HepG2 (cell line): ENCODE results near the gene ANKS3. TPM values are rescaled to one million over a fixed set of nuclear protein-coding genes. Genes with fewer than 3 reads are reported as not detected.

ENCODE experiments used
- ATF1 ChIP-seq: IDR thresholded peaks from 2 replicates; pipeline ENCODE4 v1.6.1; 2016; ENCODE audit warnings: mild to moderate bottlenecking, control low read depth
- FOXP1 ChIP-seq, 2 experiments: fragments of 450-650 bp in 1 of 2; IDR thresholded peaks; 2 replicates each; pipeline ENCODE4 v1.6.1; 2017 to 2018; ENCODE audit warnings: antibody characterized with exemption in 1 of 2
- HMG20B ChIP-seq: conservative IDR thresholded peaks from 2 replicates; pipeline ENCODE4 v1.6.1; 2016; ENCODE audit warnings: missing genetic modification reagents, missing compliant biosample characterization
- KDM5A ChIP-seq: fragments of 200-600 bp; sonication (generic); IDR thresholded peaks from 2 replicates; pipeline ENCODE4 v1.7.0; 2018; ENCODE audit warnings: antibody characterized with exemption, mild to moderate bottlenecking, low read length, borderline replicate concordance
- MED8 ChIP-seq: sonication (generic); formaldehyde crosslinking; IDR thresholded peaks from 2 replicates; pipeline ENCODE4 v1.8.1; 2023; ENCODE audit warnings: mild to moderate bottlenecking, missing genetic modification reagents; ENCODE audit not compliant: insufficient replicate concordance
- MIER2 ChIP-seq: IDR thresholded peaks from 2 replicates; pipeline ENCODE4 v1.6.1; 2016; ENCODE audit warnings: missing biosample characterization, missing genetic modification reagents
- NR1H2 ChIP-seq: sonication (generic); formaldehyde crosslinking; IDR thresholded peaks from 2 replicates; pipeline ENCODE4 v1.8.1; 2022; ENCODE audit warnings: low read depth, missing genetic modification reagents, borderline replicate concordance
- TCF12 ChIP-seq, 2 experiments: fragments of 450-650 bp in 1 of 2; sonication (generic) in 1 of 2; formaldehyde crosslinking in 1 of 2; IDR thresholded peaks; 2 replicates each; pipeline versions ENCODE4 v1.6.1 to v1.8.0; 2017 to 2022; ENCODE audit warnings: antibody characterized with exemption in 1 of 2, mild to moderate bottlenecking in 1 of 2, missing genetic modification reagents in 1 of 2, moderate library complexity in 1 of 2
- TOE1 ChIP-seq: sonication (generic); formaldehyde crosslinking; IDR thresholded peaks from 2 replicates; pipeline ENCODE4 v1.4.0; 2020; ENCODE audit warnings: mild to moderate bottlenecking, missing genetic modification reagents
- ZBTB37 ChIP-seq: sonication (generic); formaldehyde crosslinking; IDR thresholded peaks from 2 replicates; pipeline ENCODE4 v1.4.0; 2020; ENCODE audit warnings: mild to moderate bottlenecking, missing genetic modification reagents
- ZC3H13 ChIP-seq: sonication (generic); formaldehyde crosslinking; IDR thresholded peaks from 2 replicates; pipeline ENCODE4 v1.8.1; 2023; ENCODE audit warnings: mild to moderate bottlenecking, missing genetic modification reagents, moderate library complexity
- ZNF484 ChIP-seq: sonication (generic); formaldehyde crosslinking; IDR thresholded peaks from 2 replicates; pipeline ENCODE4 v1.5.1; 2020; ENCODE audit warnings: mild to moderate bottlenecking, low read depth, missing genetic modification reagents, borderline replicate concordance
- ZNF710 ChIP-seq: sonication (generic); formaldehyde crosslinking; IDR thresholded peaks from 2 replicates; pipeline ENCODE4 v1.5.0; 2020; ENCODE audit warnings: mild to moderate bottlenecking, missing genetic modification reagents, borderline replicate concordance
- ZNF773 ChIP-seq: sonication (generic); formaldehyde crosslinking; IDR thresholded peaks from 2 replicates; pipeline ENCODE4 v1.4.0; 2020; ENCODE audit warnings: missing genetic modification reagents, borderline replicate concordance
- polyA plus RNA-seq, 8 experiments: library from polyadenylated mRNA; depleted of rRNA in 3 of 8; stranded (reverse) in 7 of 8; unstranded in 1 of 8; fragments of >200 nt; fragmentation: Illumina TruSeq in 4 of 8; extraction: Trizol in 4 of 8; gene quantifications; 2 replicates each; pipeline versions ENCODE4 v1.2.1 to v1.2.3, GENCODE V29; 2011 to 2016; ENCODE audit warnings: low read depth in 4 of 8, missing spikeins in 1 of 8, mixed read lengths in 1 of 8; ENCODE audit not compliant: insufficient read depth in 1 of 8
- total RNA-seq, 5 experiments: library from RNA; depleted of rRNA; stranded (reverse); fragments of >200 nt; fragmentation: Illumina TruSeq; extraction: Trizol; gene quantifications; 2 replicates each; pipeline ENCODE4 v1.2.3, GENCODE V29; 2016; ENCODE audit warnings: low read depth in 1 of 5
- TF ChIP-seq, protein P1 (sequence below): sonication (generic); formaldehyde crosslinking; IDR thresholded peaks from 2 replicates; pipeline ENCODE4 v1.9.0; 2022; ENCODE audit warnings: missing genetic modification reagents, mild to moderate bottlenecking, borderline replicate concordance
- TF ChIP-seq, protein P2 (sequence below): IDR thresholded peaks from 2 replicates; pipeline ENCODE4 v1.6.1; 2016; ENCODE audit warnings: low read depth, missing genetic modification reagents, missing compliant biosample characterization

Gene ANKS3
- total and polyA plus RNA-seq, 2 of the 13 experiments (the other 11 are each of a cell fraction or from before 2014, with no cell fraction given), result 11.4 to 15.9 TPM

DNA sequence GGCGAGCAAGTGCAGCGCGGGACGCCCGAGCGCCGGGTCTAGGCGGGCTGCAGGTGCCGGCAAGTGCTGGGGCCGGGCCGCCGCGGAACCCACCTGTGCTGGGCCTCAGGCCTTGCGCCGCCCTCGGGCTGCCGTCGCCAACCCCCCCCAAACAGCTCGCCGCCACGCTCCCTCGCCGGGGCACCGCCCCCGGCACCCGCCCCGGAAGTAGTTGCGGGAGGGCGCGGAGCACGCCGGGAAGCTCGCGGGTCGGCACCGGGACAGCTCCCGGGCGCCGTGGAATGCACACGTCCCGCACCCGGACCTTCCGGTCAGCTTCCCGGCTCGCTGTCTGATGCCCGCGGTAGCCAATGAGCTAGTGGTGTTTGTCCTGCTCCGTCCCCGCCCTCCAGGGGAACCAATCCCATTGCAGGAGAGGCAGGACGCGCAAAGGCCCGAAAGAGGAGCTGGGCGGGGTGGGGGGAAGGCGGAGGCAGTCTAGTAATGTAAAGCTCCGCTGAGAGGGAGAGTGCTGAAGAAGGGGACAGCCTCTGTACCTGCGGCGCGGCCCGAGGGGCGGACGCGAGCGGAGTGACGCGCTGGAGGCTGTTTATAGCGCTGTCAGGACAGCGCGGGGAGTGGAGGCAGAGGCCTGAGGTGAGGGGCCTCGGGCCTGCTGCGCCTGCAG is at the start of gene ANKS3, which contains the start of gene DNAAF8 (continued):
- no peak for TF ChIP-seq ZBTB37 (CRISPR knock-in tag)
- no peak for TF ChIP-seq TOE1 (CRISPR knock-in tag)
- peak; percentile 52 for TF ChIP-seq ATF1 (CRISPR knock-in tag)
- TF ChIP-seq TCF12 (IDR thresholded peaks at IDR 0.05), result no peak
- TF ChIP-seq TCF12 (CRISPR knock-in tag; IDR thresholded peaks at IDR 0.05), result peak; percentile 90
- TF ChIP-seq ZNF484 (CRISPR knock-in tag), result no peak
- TF ChIP-seq FOXP1 (IDR thresholded peaks at IDR 0.05), result no peak
- TF ChIP-seq FOXP1 (CRISPR knock-in tag; IDR thresholded peaks at IDR 0.05), result peak; percentile 12; the same call in 1 of the 2 replicates
- TF ChIP-seq, protein P1, sequence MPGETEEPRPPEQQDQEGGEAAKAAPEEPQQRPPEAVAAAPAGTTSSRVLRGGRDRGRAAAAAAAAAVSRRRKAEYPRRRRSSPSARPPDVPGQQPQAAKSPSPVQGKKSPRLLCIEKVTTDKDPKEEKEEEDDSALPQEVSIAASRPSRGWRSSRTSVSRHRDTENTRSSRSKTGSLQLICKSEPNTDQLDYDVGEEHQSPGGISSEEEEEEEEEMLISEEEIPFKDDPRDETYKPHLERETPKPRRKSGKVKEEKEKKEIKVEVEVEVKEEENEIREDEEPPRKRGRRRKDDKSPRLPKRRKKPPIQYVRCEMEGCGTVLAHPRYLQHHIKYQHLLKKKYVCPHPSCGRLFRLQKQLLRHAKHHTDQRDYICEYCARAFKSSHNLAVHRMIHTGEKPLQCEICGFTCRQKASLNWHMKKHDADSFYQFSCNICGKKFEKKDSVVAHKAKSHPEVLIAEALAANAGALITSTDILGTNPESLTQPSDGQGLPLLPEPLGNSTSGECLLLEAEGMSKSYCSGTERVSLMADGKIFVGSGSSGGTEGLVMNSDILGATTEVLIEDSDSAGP, result peak; percentile 83; the same call in 1 of the 2 replicates
- peak; percentile 87; the same call in 1 of the 2 replicates for TF ChIP-seq ZNF710
- peak; percentile 83 for TF ChIP-seq ZC3H13 (CRISPR knock-in tag)
- TF ChIP-seq, protein P2, sequence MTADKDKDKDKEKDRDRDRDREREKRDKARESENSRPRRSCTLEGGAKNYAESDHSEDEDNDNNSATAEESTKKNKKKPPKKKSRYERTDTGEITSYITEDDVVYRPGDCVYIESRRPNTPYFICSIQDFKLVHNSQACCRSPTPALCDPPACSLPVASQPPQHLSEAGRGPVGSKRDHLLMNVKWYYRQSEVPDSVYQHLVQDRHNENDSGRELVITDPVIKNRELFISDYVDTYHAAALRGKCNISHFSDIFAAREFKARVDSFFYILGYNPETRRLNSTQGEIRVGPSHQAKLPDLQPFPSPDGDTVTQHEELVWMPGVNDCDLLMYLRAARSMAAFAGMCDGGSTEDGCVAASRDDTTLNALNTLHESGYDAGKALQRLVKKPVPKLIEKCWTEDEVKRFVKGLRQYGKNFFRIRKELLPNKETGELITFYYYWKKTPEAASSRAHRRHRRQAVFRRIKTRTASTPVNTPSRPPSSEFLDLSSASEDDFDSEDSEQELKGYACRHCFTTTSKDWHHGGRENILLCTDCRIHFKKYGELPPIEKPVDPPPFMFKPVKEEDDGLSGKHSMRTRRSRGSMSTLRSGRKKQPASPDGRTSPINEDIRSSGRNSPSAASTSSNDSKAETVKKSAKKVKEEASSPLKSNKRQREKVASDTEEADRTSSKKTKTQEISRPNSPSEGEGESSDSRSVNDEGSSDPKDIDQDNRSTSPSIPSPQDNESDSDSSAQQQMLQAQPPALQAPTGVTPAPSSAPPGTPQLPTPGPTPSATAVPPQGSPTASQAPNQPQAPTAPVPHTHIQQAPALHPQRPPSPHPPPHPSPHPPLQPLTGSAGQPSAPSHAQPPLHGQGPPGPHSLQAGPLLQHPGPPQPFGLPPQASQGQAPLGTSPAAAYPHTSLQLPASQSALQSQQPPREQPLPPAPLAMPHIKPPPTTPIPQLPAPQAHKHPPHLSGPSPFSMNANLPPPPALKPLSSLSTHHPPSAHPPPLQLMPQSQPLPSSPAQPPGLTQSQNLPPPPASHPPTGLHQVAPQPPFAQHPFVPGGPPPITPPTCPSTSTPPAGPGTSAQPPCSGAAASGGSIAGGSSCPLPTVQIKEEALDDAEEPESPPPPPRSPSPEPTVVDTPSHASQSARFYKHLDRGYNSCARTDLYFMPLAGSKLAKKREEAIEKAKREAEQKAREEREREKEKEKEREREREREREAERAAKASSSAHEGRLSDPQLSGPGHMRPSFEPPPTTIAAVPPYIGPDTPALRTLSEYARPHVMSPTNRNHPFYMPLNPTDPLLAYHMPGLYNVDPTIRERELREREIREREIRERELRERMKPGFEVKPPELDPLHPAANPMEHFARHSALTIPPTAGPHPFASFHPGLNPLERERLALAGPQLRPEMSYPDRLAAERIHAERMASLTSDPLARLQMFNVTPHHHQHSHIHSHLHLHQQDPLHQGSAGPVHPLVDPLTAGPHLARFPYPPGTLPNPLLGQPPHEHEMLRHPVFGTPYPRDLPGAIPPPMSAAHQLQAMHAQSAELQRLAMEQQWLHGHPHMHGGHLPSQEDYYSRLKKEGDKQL (CRISPR knock-in tag), result 0 out of 2 replicates have a peak, but pooled peaks have one; percentile 20
- TF ChIP-seq MED8 (CRISPR knock-in tag), result peak; percentile 17
- peak; percentile 59; the same call in 1 of the 2 replicates for TF ChIP-seq KDM5A
- TF ChIP-seq HMG20B (CRISPR knock-in tag), result no peak
- peak; percentile 92; the same call in 1 of the 2 replicates for TF ChIP-seq ZNF773 (CRISPR knock-in tag)
- no peak for TF ChIP-seq MIER2 (CRISPR knock-in tag)
- no peak for TF ChIP-seq NR1H2 (CRISPR knock-in tag)
